GM23338 (cell line): Measurements from ENCODE around the gene ASTN1. TPM values are rescaled to one million over a fixed set of nuclear protein-coding genes. Genes with fewer than 3 reads are reported as not detected.

ENCODE experiments used
- ATAC-seq: fragments of 200-7000 bp; cut with Tn5 transposase; 3 replicates; pipeline ENCODE4 v1.9.1; 2020
- DNase-seq: peaks from one replicate; pipeline ENCODE4 v3.0.0-alpha.2; 2015; ENCODE audit warnings: low spot score
- H2AFZ ChIP-seq: fragments of 200-600 bp; sonication (generic); 2 replicates; pipeline ENCODE4 v1.8.0; 2016; ENCODE audit warnings: antibody characterized with exemption, mild to moderate bottlenecking, moderate library complexity
- H3F3A ChIP-seq: fragments of 200-600 bp; sonication (generic); replicated peaks from 2 replicates; pipeline ENCODE4 v1.8.0; 2017; ENCODE audit warnings: antibody characterized with exemption, mixed run types, low read depth
- H3K27ac ChIP-seq: fragments of 200-600 bp; sonication (generic); 2 replicates; pipeline ENCODE4 v1.6.1; 2016; ENCODE audit warnings: low read depth
- H3K27me3 ChIP-seq: fragments of 200-600 bp; sonication (generic); 2 replicates; pipeline ENCODE4 v1.8.0; 2016; ENCODE audit warnings: mild to moderate bottlenecking, mixed run types, moderate library complexity; ENCODE audit not compliant: insufficient read depth
- H3K36me3 ChIP-seq: fragments of 200-600 bp; sonication (generic); 2 replicates; pipeline ENCODE4 v1.8.0; 2016; ENCODE audit warnings: mild to moderate bottlenecking; ENCODE audit not compliant: insufficient read depth
- H3K4me1 ChIP-seq: fragments of 200-600 bp; sonication (generic); 2 replicates; pipeline ENCODE4 v1.8.0; 2016; ENCODE audit warnings: mild to moderate bottlenecking, moderate library complexity; ENCODE audit not compliant: insufficient read depth
- H3K4me2 ChIP-seq: fragments of 200-600 bp; sonication (generic); 2 replicates; pipeline ENCODE4 v1.7.1; 2017; ENCODE audit warnings: mixed run types
- H3K4me3 ChIP-seq: fragments of 200-600 bp; sonication (generic); 2 replicates; pipeline ENCODE4 v1.6.1; 2016; ENCODE audit warnings: mixed run types
- H3K79me2 ChIP-seq: fragments of 200-600 bp; sonication (generic); replicated peaks from 2 replicates; pipeline ENCODE4 v1.8.0; 2017; ENCODE audit warnings: mild to moderate bottlenecking; ENCODE audit not compliant: insufficient read depth
- H3K9me2 ChIP-seq: fragments of 200-600 bp; sonication (generic); 2 replicates; pipeline ENCODE4 v1.8.0; 2017; ENCODE audit not compliant: insufficient read depth
- H4K20me1 ChIP-seq: fragments of 200-600 bp; sonication (generic); replicated peaks from 2 replicates; pipeline ENCODE4 v1.8.0; 2017; ENCODE audit warnings: mild to moderate bottlenecking; ENCODE audit not compliant: insufficient read depth
- H3K27ac Mint-ChIP-seq: 2 replicates; pipeline ENCODE4 v1.8.0; 2020; ENCODE audit warnings: inconsistent platforms, mild to moderate bottlenecking, moderate library complexity, mixed read lengths
- H3K27me3 Mint-ChIP-seq: 3 replicates; pipeline ENCODE4 v1.8.0; 2022; ENCODE audit warnings: low read depth, mild to moderate bottlenecking, moderate library complexity, mixed read lengths, inconsistent platforms; ENCODE audit not compliant: insufficient read depth, poor library complexity
- H3K36me3 Mint-ChIP-seq: 3 replicates; pipeline ENCODE4 v1.8.0; 2021; ENCODE audit warnings: low read depth, mild to moderate bottlenecking, inconsistent platforms, moderate library complexity, mixed read lengths
- H3K4me1 Mint-ChIP-seq: 3 replicates; pipeline ENCODE4 v1.8.0; 2020; ENCODE audit warnings: mild to moderate bottlenecking, inconsistent platforms, mixed read lengths
- H3K4me3 Mint-ChIP-seq: 3 replicates; pipeline ENCODE4 v1.8.0; 2021; ENCODE audit warnings: moderate library complexity, mild to moderate bottlenecking, inconsistent platforms, mixed read lengths
- H3K9me3 Mint-ChIP-seq: 3 replicates; pipeline ENCODE4 v1.8.0; 2020; ENCODE audit warnings: moderate library complexity, mild to moderate bottlenecking, inconsistent platforms, mixed read lengths
- CREB1 ChIP-seq: fragments of 250-450 bp; sonication (Bioruptor Pico); IDR thresholded peaks from 2 replicates; pipeline ENCODE4 v1.5.0; 2020; ENCODE audit warnings: low read depth, mild to moderate bottlenecking, moderate library complexity
- EZH2 ChIP-seq: fragments of 200-600 bp; sonication (generic); IDR thresholded peaks from one replicate; pipeline ENCODE4 v1.8.0; 2017; ENCODE audit warnings: antibody characterized with exemption, mild to moderate bottlenecking, low read depth; ENCODE audit not compliant: unreplicated experiment
- EZH2phosphoT487 ChIP-seq: fragments of 200-600 bp; sonication (generic); IDR thresholded peaks from one replicate; pipeline ENCODE4 v1.8.1; 2018; ENCODE audit warnings: antibody characterized with exemption; ENCODE audit not compliant: unreplicated experiment
- NANOG ChIP-seq: IDR thresholded peaks from 2 replicates; pipeline ENCODE4 v1.6.1; 2016; ENCODE audit warnings: antibody characterized with exemption, borderline replicate concordance
- ZNF114 ChIP-seq: fragments of 250-450 bp; sonication (Bioruptor Pico); IDR thresholded peaks from 2 replicates; pipeline ENCODE4 v1.5.0; 2020; ENCODE audit warnings: mild to moderate bottlenecking, moderate library complexity
- polyA plus RNA-seq: library from polyadenylated mRNA; unstranded; fragments of >200 nt; fragmentation: Nextera tagmentation; extraction: Ambion mirVana; gene quantifications from 2 replicates; pipeline ENCODE4 v1.2.1, GENCODE V29; 2016
- total RNA-seq: library from RNA; depleted of rRNA; stranded (reverse); fragments of >200 nt; shearing (Covaris generic); gene quantifications from 2 replicates; pipeline ENCODE4 v1.2.3, GENCODE V29; 2014
- TF ChIP-seq, protein P1 (sequence below): fragments of 250-450 bp; sonication (Bioruptor Pico); IDR thresholded peaks from 2 replicates; pipeline ENCODE4 v1.5.0; 2020; ENCODE audit warnings: mild to moderate bottlenecking, moderate library complexity
- TF ChIP-seq, protein P2 (sequence below): IDR thresholded peaks from one replicate; pipeline ENCODE4 v1.6.1; 2018; ENCODE audit warnings: antibody characterized with exemption; ENCODE audit not compliant: unreplicated experiment
- TF ChIP-seq, protein P3 (sequence below), 2 experiments: fragments of 200-600 bp in 1 of 2; sonication (generic) in 1 of 2; conservative IDR thresholded peaks; 2 replicates each; pipeline versions ENCODE4 v1.5.1 to v1.6.1; 2016 to 2017; ENCODE audit warnings: antibody characterized with exemption in 2 of 2, low read depth in 2 of 2, mild to moderate bottlenecking in 2 of 2, moderate library complexity in 1 of 2
- TF ChIP-seq, protein P4 (sequence below): IDR thresholded peaks from 2 replicates; pipeline ENCODE4 v1.6.1; 2016; ENCODE audit warnings: antibody characterized with exemption

ASTN1 gene
- total and polyA plus RNA-seq, 2 experiments from 2014 or later, result 2.0 to 5.2 TPM

DNA sequence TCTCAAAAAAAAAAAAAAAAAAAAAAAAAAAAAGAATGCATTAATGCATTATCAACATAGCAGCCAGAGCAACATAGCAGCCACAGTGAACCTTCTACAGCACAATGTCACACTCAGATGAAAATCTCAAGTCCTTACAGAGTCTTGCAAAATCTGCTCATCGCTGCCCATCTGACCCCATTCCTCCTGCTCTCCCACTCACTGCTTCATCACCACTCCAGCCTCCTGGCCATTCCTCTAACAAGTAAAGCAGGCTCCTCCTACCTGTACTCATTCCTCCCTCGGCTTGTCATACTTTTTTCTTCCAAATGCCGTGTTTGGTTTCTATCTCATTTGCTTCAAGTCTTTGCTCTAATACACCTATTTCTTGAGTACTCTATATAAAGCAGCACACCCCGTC lies 35.8 kb upstream of the ASTN1 start:
- ATAC-seq, result no peak; the same call in 2 of the 3 replicates
- no peaks in the 10 kb centered on the region for H3K36me3 ChIP-seq

More for the DNA sequence above, 35.8 kb upstream of the ASTN1 start:
- Histone ChIP-seq H3K79me2 (no peaks in the 10 kb centered on the region), H3K4me3 (no peak overlapping the region), H4K20me1 (no peaks in the 10 kb centered on the region), H3F3A (no peaks in the 10 kb centered on the region), H3K4me1 (no peaks in the 10 kb centered on the region), H3K27ac (no peak overlapping the region), H3K9me2 (no peaks in the 10 kb centered on the region; the same call in 1 of the 2 replicates), H3K4me2 (no peak overlapping the region), H2AFZ (no peak overlapping the region), H3K27me3 (no peaks in the 10 kb centered on the region)
- H3K4me1 Mint-ChIP-seq, result no peaks in the 10 kb centered on the region
- TF ChIP-seq NANOG, result no peak
- TF ChIP-seq, protein P1, sequence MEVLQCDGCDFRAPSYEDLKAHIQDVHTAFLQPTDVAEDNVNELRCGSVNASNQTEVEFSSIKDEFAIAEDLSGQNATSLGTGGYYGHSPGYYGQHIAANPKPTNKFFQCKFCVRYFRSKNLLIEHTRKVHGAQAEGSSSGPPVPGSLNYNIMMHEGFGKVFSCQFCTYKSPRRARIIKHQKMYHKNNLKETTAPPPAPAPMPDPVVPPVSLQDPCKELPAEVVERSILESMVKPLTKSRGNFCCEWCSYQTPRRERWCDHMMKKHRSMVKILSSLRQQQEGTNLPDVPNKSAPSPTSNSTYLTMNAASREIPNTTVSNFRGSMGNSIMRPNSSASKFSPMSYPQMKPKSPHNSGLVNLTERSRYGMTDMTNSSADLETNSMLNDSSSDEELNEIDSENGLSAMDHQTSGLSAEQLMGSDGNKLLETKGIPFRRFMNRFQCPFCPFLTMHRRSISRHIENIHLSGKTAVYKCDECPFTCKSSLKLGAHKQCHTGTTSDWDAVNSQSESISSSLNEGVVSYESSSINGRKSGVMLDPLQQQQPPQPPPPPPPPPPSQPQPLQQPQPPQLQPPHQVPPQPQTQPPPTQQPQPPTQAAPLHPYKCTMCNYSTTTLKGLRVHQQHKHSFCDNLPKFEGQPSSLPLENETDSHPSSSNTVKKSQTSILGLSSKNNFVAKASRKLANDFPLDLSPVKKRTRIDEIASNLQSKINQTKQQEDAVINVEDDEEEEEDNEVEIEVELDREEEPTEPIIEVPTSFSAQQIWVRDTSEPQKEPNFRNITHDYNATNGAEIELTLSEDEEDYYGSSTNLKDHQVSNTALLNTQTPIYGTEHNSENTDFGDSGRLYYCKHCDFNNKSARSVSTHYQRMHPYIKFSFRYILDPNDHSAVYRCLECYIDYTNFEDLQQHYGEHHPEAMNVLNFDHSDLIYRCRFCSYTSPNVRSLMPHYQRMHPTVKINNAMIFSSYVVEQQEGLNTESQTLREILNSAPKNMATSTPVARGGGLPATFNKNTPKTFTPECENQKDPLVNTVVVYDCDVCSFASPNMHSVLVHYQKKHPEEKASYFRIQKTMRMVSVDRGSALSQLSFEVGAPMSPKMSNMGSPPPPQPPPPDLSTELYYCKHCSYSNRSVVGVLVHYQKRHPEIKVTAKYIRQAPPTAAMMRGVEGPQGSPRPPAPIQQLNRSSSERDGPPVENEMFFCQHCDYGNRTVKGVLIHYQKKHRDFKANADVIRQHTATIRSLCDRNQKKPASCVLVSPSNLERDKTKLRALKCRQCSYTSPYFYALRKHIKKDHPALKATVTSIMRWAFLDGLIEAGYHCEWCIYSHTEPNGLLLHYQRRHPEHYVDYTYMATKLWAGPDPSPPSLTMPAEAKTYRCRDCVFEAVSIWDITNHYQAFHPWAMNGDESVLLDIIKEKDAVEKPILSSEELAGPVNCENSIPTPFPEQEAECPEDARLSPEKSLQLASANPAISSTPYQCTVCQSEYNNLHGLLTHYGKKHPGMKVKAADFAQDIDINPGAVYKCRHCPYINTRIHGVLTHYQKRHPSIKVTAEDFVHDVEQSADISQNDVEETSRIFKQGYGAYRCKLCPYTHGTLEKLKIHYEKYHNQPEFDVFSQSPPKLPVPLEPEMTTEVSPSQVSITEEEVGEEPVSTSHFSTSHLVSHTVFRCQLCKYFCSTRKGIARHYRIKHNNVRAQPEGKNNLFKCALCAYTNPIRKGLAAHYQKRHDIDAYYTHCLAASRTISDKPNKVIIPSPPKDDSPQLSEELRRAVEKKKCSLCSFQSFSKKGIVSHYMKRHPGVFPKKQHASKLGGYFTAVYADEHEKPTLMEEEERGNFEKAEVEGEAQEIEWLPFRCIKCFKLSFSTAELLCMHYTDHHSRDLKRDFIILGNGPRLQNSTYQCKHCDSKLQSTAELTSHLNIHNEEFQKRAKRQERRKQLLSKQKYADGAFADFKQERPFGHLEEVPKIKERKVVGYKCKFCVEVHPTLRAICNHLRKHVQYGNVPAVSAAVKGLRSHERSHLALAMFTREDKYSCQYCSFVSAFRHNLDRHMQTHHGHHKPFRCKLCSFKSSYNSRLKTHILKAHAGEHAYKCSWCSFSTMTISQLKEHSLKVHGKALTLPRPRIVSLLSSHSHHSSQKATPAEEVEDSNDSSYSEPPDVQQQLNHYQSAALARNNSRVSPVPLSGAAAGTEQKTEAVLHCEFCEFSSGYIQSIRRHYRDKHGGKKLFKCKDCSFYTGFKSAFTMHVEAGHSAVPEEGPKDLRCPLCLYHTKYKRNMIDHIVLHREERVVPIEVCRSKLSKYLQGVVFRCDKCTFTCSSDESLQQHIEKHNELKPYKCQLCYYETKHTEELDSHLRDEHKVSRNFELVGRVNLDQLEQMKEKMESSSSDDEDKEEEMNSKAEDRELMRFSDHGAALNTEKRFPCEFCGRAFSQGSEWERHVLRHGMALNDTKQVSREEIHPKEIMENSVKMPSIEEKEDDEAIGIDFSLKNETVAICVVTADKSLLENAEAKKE (CRISPR knock-in tag), result no peak
- TF ChIP-seq, protein P2, sequence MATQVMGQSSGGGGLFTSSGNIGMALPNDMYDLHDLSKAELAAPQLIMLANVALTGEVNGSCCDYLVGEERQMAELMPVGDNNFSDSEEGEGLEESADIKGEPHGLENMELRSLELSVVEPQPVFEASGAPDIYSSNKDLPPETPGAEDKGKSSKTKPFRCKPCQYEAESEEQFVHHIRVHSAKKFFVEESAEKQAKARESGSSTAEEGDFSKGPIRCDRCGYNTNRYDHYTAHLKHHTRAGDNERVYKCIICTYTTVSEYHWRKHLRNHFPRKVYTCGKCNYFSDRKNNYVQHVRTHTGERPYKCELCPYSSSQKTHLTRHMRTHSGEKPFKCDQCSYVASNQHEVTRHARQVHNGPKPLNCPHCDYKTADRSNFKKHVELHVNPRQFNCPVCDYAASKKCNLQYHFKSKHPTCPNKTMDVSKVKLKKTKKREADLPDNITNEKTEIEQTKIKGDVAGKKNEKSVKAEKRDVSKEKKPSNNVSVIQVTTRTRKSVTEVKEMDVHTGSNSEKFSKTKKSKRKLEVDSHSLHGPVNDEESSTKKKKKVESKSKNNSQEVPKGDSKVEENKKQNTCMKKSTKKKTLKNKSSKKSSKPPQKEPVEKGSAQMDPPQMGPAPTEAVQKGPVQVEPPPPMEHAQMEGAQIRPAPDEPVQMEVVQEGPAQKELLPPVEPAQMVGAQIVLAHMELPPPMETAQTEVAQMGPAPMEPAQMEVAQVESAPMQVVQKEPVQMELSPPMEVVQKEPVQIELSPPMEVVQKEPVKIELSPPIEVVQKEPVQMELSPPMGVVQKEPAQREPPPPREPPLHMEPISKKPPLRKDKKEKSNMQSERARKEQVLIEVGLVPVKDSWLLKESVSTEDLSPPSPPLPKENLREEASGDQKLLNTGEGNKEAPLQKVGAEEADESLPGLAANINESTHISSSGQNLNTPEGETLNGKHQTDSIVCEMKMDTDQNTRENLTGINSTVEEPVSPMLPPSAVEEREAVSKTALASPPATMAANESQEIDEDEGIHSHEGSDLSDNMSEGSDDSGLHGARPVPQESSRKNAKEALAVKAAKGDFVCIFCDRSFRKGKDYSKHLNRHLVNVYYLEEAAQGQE, result no peak
- TF ChIP-seq, protein P3, sequence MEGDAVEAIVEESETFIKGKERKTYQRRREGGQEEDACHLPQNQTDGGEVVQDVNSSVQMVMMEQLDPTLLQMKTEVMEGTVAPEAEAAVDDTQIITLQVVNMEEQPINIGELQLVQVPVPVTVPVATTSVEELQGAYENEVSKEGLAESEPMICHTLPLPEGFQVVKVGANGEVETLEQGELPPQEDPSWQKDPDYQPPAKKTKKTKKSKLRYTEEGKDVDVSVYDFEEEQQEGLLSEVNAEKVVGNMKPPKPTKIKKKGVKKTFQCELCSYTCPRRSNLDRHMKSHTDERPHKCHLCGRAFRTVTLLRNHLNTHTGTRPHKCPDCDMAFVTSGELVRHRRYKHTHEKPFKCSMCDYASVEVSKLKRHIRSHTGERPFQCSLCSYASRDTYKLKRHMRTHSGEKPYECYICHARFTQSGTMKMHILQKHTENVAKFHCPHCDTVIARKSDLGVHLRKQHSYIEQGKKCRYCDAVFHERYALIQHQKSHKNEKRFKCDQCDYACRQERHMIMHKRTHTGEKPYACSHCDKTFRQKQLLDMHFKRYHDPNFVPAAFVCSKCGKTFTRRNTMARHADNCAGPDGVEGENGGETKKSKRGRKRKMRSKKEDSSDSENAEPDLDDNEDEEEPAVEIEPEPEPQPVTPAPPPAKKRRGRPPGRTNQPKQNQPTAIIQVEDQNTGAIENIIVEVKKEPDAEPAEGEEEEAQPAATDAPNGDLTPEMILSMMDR (conservative IDR thresholded peaks at IDR 0.05; ENCODE audit: low read depth in 2 of 2), result no peak
- no peak for TF ChIP-seq ZNF114
- TF ChIP-seq, protein P4, sequence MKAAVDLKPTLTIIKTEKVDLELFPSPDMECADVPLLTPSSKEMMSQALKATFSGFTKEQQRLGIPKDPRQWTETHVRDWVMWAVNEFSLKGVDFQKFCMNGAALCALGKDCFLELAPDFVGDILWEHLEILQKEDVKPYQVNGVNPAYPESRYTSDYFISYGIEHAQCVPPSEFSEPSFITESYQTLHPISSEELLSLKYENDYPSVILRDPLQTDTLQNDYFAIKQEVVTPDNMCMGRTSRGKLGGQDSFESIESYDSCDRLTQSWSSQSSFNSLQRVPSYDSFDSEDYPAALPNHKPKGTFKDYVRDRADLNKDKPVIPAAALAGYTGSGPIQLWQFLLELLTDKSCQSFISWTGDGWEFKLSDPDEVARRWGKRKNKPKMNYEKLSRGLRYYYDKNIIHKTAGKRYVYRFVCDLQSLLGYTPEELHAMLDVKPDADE, result no peak
- TF ChIP-seq EZH2phosphoT487, result no peak
- TF ChIP-seq CREB1 (CRISPR knock-in tag), result no peak
- no peak for TF ChIP-seq EZH2
- no peak for DNase-seq
- no peak overlapping the region for H3K4me3 Mint-ChIP-seq
- no peaks in the 10 kb centered on the region for H3K36me3 Mint-ChIP-seq
- H3K27me3 Mint-ChIP-seq, result no peaks in the 10 kb centered on the region
- no peak overlapping the region for H3K27ac Mint-ChIP-seq
- H3K9me3 Mint-ChIP-seq, result no peaks in the 10 kb centered on the region
